C4-2B (cell line): ENCODE data around the gene ZNHIT3.

Source experiments
- CTCF ChIP-seq: fragments of 450-650 bp; conservative IDR thresholded peaks from 2 replicates; pipeline ENCODE4 v1.5.1; 2017; ENCODE audit warnings: mild to moderate bottlenecking
- ZFX ChIP-seq: fragments of 450-650 bp; IDR thresholded peaks from 2 replicates; pipeline ENCODE4 v1.6.1; 2017

- no peak for TF ChIP-seq ZFX
- no peak for TF ChIP-seq CTCF
Measured at GRCh38 chr17:36470499-36470898, 16.0 kb upstream of the ZNHIT3 start.
